ENCODE data around the gene MED27. TPM values are rescaled to one million over a fixed set of nuclear protein-coding genes. Genes with fewer than 3 reads are reported as not detected.

MED27 gene
- total and polyA plus RNA-seq, 8 donors: 3.2 to 11.7 (median 5.8) TPM

DNA sequence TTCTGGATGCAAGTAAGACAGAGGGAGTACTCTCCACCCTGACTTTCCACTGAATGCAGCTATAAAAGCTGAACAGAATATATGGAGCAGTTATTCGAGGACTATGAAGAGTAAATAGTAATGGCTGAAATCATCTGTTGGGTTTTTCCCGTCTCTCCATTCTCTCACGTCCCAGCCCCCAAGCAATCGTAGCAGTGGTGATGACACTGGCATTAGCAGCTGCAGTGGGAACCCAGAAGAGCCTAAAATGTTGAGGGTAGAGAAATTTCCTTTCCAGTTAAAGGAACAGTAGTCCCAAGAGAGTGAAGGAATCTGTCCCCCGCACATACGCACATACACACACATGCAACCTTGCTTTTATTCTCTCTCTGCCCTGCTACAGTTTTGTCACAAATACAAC, 33.2 kb downstream of the MED27 start:
- 77 to 80% methylated on average over 6 of the region's 6 CpGs for WGBS, 2 donors
- DNase-seq (no peak), ATAC-seq (no peak), FAIRE-seq (no peak)
- Histone ChIP-seq H3K4me1 (peaks cover 0 to 4% (median 0%) of the 10 kb centered on the region in 3 donors), H3K4me3 (no peak overlapping the region), H3K27me3 (no peaks in the 10 kb centered on the region), H3K27ac (no peak overlapping the region), H3K36me3 (no peaks in the 10 kb centered on the region), H3K9me3 (no peaks in the 10 kb centered on the region)
- intact Hi-C loops (cut with DNase I): no loop called here
- TF ChIP-seq, protein P1, sequence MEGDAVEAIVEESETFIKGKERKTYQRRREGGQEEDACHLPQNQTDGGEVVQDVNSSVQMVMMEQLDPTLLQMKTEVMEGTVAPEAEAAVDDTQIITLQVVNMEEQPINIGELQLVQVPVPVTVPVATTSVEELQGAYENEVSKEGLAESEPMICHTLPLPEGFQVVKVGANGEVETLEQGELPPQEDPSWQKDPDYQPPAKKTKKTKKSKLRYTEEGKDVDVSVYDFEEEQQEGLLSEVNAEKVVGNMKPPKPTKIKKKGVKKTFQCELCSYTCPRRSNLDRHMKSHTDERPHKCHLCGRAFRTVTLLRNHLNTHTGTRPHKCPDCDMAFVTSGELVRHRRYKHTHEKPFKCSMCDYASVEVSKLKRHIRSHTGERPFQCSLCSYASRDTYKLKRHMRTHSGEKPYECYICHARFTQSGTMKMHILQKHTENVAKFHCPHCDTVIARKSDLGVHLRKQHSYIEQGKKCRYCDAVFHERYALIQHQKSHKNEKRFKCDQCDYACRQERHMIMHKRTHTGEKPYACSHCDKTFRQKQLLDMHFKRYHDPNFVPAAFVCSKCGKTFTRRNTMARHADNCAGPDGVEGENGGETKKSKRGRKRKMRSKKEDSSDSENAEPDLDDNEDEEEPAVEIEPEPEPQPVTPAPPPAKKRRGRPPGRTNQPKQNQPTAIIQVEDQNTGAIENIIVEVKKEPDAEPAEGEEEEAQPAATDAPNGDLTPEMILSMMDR (IDR thresholded peaks at IDR 0.05): no peak

DNA sequence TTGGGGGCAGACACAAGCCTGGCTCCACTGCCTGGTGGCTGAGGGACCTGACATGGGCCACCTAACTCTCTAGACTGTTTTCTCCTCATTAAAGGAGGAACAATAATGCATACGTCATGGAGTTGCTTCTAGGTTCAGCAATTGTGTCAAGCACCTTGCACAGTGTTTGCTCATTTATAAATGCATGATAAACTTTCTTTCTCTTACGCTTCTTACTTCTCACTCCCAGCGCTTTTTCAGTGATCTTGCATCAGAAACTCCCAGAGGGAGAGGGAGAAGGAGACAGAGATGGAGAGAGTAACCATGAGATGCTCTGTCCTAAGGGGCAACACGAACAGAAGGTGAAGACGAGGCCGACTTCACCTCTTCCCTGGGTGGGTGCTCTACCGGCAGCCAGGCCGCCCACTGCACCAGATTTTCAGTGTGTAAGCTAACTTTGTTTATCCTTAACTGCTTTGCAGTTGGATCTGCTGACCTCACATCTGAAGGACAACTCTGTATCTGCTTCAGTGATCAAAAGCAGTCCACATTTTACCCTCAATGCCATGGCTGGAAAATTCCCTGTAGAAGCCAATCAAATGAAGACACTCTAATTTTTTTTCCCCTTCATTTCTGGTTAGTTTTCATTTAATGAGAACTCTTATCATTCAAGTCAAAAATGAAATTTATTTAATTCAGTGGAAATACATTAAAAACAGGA, 35.3 kb downstream of the MED27 start:
- Histone ChIP-seq H3K4me3 (no peak overlapping the region), H3K9me3 (no peaks in the 10 kb centered on the region), H3K36me3 (no peaks in the 10 kb centered on the region), H3K4me1 (peaks cover 0 to 4% (median 0%) of the 10 kb centered on the region in 3 donors), H3K27ac (no peak overlapping the region), H3K27me3 (no peaks in the 10 kb centered on the region)
- FAIRE-seq: no peak
- intact Hi-C loops (cut with DNase I): no loop called here
- no peak for DNase-seq
- no peak for ATAC-seq
- WGBS, 2 donors: 92 to 94% methylated on average over 8 of the region's 8 CpGs
- TF ChIP-seq, protein P1 (IDR thresholded peaks at IDR 0.05): no peak

- Histone ChIP-seq H3K4me1 (peaks cover 0 to 4% (median 0%) of the 10 kb centered on the region in 3 donors), H3K27ac (no peak overlapping the region), H3K36me3 (no peaks in the 10 kb centered on the region), H3K4me3 (no peak overlapping the region), H3K27me3 (no peaks in the 10 kb centered on the region), H3K9me3 (no peaks in the 10 kb centered on the region)
- FAIRE-seq (no peak), DNase-seq (no peak), ATAC-seq (no peak)
- intact Hi-C loops (cut with DNase I): no loop called here
- WGBS, 2 donors: 96 to 98% methylated on average over 3 of the region's 3 CpGs
- TF ChIP-seq, protein P1 (IDR thresholded peaks at IDR 0.05): no peak
These were observed 36.0 kb downstream of the MED27 start for GRCh38 chr9:132043708-132044107.

- 92 to 93% methylated on average over 4 of the region's 4 CpGs for WGBS, 2 donors
- intact Hi-C loops (cut with DNase I): no loop called here
- FAIRE-seq: no peak
- H3K4me3 ChIP-seq: no peak overlapping the region
- H3K27ac ChIP-seq: no peak overlapping the region
- H3K4me1 ChIP-seq: no peaks in the 10 kb centered on the region
- DNase-seq: no peak
- no peaks in the 10 kb centered on the region for H3K27me3 ChIP-seq
- TF ChIP-seq, protein P1 (IDR thresholded peaks at IDR 0.05): no peak
- no peaks in the 10 kb centered on the region for H3K36me3 ChIP-seq
- H3K9me3 ChIP-seq: no peaks in the 10 kb centered on the region
- no peak for ATAC-seq
These were observed 37.3 kb downstream of the MED27 start for GRCh38 chr9:132042324-132042723.

DNA sequence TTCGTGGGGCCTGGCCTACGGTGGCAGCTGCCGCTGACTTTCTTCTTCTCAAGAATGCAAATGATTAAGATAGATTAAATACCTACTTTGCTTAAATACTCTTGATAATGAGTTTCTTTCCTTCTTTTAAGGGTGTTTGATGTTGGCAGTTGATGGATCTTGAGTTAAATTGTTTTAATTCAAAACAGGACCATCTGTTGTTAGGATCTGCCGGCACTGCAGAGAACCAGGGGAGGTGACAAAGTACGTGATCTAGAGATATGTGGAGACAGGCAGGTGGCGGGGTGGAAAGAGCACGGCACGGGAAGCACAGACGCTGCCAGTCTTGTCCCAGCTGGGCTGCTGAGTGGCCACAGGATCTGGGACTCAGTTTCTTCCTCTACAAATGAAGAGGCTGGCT, 37.9 kb downstream of the MED27 start:
- DNase-seq: no peak
- intact Hi-C loops (cut with DNase I): no loop called here
- no peaks in the 10 kb centered on the region for H3K36me3 ChIP-seq
- no peak for FAIRE-seq
- no peaks in the 10 kb centered on the region for H3K4me1 ChIP-seq
- TF ChIP-seq, protein P1 (IDR thresholded peaks at IDR 0.05): no peak
- H3K9me3 ChIP-seq: no peaks in the 10 kb centered on the region
- H3K27me3 ChIP-seq: no peaks in the 10 kb centered on the region
- H3K27ac ChIP-seq: no peak overlapping the region
- 44 to 59% methylated on average over 9 of the region's 9 CpGs for WGBS, 2 donors
- peak in 3 of 4 donors; percentile 29 to 68 (median 67) for ATAC-seq
- no peak overlapping the region for H3K4me3 ChIP-seq

Measured in pancreas (tissue), 10 donors.